SK-N-SH treated with all-trans-retinoic acid at 6 μM for 48 hours (cell line): ENCODE results near the gene ARMC2.

Experiments
- ATAC-seq: fragments of 200-7000 bp; cut with Tn5 transposase; 3 replicates; pipeline ENCODE4 v1.9.1; 2020; ENCODE audit warnings: mild to moderate bottlenecking, moderate library complexity
- ARNTL ChIP-seq: fragments of 450-650 bp; formaldehyde crosslinking; IDR thresholded peaks from 2 replicates; pipeline ENCODE4 v1.5.0; 2020; ENCODE audit warnings: low read depth, mild to moderate bottlenecking, moderate library complexity, borderline replicate concordance
- BACH2 ChIP-seq: fragments of 250-450 bp; sonication (Bioruptor Pico); IDR thresholded peaks from 2 replicates; pipeline ENCODE4 v1.9.0; 2021; ENCODE audit warnings: mild to moderate bottlenecking, borderline replicate concordance
- CREB5 ChIP-seq: fragments of 250-450 bp; sonication (Bioruptor Pico); IDR thresholded peaks from 2 replicates; pipeline ENCODE4 v1.5.1; 2020; ENCODE audit warnings: low read depth, mild to moderate bottlenecking, moderate library complexity
- CSRNP3 ChIP-seq: fragments of 250-450 bp; sonication (Bioruptor Pico); IDR thresholded peaks from 2 replicates; pipeline ENCODE4 v1.5.1; 2021; ENCODE audit warnings: mild to moderate bottlenecking, moderate library complexity
- GLIS3 ChIP-seq: fragments of 250-450 bp; sonication (Bioruptor Pico); IDR thresholded peaks from 2 replicates; pipeline ENCODE4 v1.5.0; 2020; ENCODE audit warnings: mild to moderate bottlenecking, moderate library complexity
- ISL1 ChIP-seq: fragments of 250-450 bp; sonication (Bioruptor Pico); IDR thresholded peaks from 2 replicates; pipeline ENCODE4 v2.1.2; 2022; ENCODE audit warnings: mild to moderate bottlenecking, moderate library complexity
- OSR1 ChIP-seq: fragments of 250-450 bp; sonication (Bioruptor Pico); IDR thresholded peaks from 2 replicates; pipeline ENCODE4 v1.8.0; 2022; ENCODE audit warnings: moderate library complexity, mild to moderate bottlenecking, inconsistent platforms
- PATZ1 ChIP-seq: fragments of 250-450 bp; sonication (Bioruptor Pico); IDR thresholded peaks from 2 replicates; pipeline ENCODE4 v1.8.0; 2020; ENCODE audit warnings: mild to moderate bottlenecking, moderate library complexity, borderline replicate concordance
- POU6F1 ChIP-seq: fragments of 250-450 bp; sonication (Bioruptor Pico); IDR thresholded peaks from 2 replicates; pipeline ENCODE4 v1.8.0; 2021; ENCODE audit warnings: low read depth, mild to moderate bottlenecking, moderate library complexity, borderline replicate concordance
- PPARA ChIP-seq: fragments of 250-450 bp; sonication (Bioruptor Pico); IDR thresholded peaks from 2 replicates; pipeline ENCODE4 v1.5.0; 2020; ENCODE audit warnings: mild to moderate bottlenecking, borderline replicate concordance
- RARB ChIP-seq: fragments of 250-450 bp; sonication (Bioruptor Pico); IDR thresholded peaks from 2 replicates; pipeline ENCODE4 v1.8.0; 2021; ENCODE audit warnings: mild to moderate bottlenecking, moderate library complexity
- SNAI2 ChIP-seq: fragments of 250-450 bp; sonication (Bioruptor Pico); IDR thresholded peaks from 2 replicates; pipeline ENCODE4 v1.5.0; 2020; ENCODE audit warnings: mild to moderate bottlenecking, moderate library complexity
- TOX ChIP-seq: fragments of 250-450 bp; sonication (Bioruptor Pico); IDR thresholded peaks from 2 replicates; pipeline ENCODE4 v1.8.0; 2021; ENCODE audit warnings: mild to moderate bottlenecking, moderate library complexity, borderline replicate concordance
- TSHZ2 ChIP-seq: fragments of 250-450 bp; sonication (Bioruptor Pico); IDR thresholded peaks from 2 replicates; pipeline ENCODE4 v1.5.0; 2020; ENCODE audit warnings: mild to moderate bottlenecking, moderate library complexity
- ZC3H10 ChIP-seq: fragments of 250-450 bp; sonication (Bioruptor Pico); IDR thresholded peaks from 2 replicates; pipeline ENCODE4 v1.5.1; 2021; ENCODE audit warnings: mild to moderate bottlenecking, moderate library complexity
- ZFP30 ChIP-seq: fragments of 450-650 bp; formaldehyde crosslinking; IDR thresholded peaks from 2 replicates; pipeline ENCODE4 v1.5.0; 2022; ENCODE audit warnings: mild to moderate bottlenecking, moderate library complexity
- ZNF565 ChIP-seq: fragments of 450-650 bp; formaldehyde crosslinking; conservative IDR thresholded peaks from 2 replicates; pipeline ENCODE4 v1.5.0; 2020; ENCODE audit warnings: low read depth, mild to moderate bottlenecking, moderate library complexity
- ZNF8 ChIP-seq: fragments of 450-650 bp; formaldehyde crosslinking; IDR thresholded peaks from 2 replicates; pipeline ENCODE4 v1.5.0; 2020; ENCODE audit warnings: mild to moderate bottlenecking, moderate library complexity

The ARMC2 gene

GRCh38 chr6:108831104-108831503 lies 17.1 kb upstream of the ARMC2 start:
- no peak for TF ChIP-seq SNAI2
- no peak for TF ChIP-seq CREB5 (CRISPR knock-in tag)
- TF ChIP-seq POU6F1 (CRISPR knock-in tag): no peak
- TF ChIP-seq GLIS3 (CRISPR knock-in tag): no peak
- TF ChIP-seq ZNF8 (CRISPR knock-in tag): no peak
- ATAC-seq: no peak

- no peak for ATAC-seq
- TF ChIP-seq ZNF565: no peak
- TF ChIP-seq OSR1 (CRISPR knock-in tag): no peak
- no peak for TF ChIP-seq CSRNP3
- TF ChIP-seq ARNTL: no peak
- no peak for TF ChIP-seq PATZ1 (CRISPR knock-in tag)
- no peak for TF ChIP-seq ZNF8 (CRISPR knock-in tag)
- no peak for TF ChIP-seq ZC3H10 (CRISPR knock-in tag)
- no peak for TF ChIP-seq ZFP30 (CRISPR knock-in tag)
- no peak for TF ChIP-seq TSHZ2 (CRISPR knock-in tag)
- TF ChIP-seq TOX (CRISPR knock-in tag): no peak
- no peak for TF ChIP-seq ISL1 (CRISPR knock-in tag)
- no peak for TF ChIP-seq RARB (CRISPR knock-in tag)
- no peak for TF ChIP-seq CREB5 (CRISPR knock-in tag)
- TF ChIP-seq PPARA (CRISPR knock-in tag): no peak
- TF ChIP-seq BACH2 (CRISPR knock-in tag): no peak
- no peak for TF ChIP-seq POU6F1 (CRISPR knock-in tag)
- no peak for TF ChIP-seq SNAI2
- TF ChIP-seq GLIS3 (CRISPR knock-in tag): no peak
Measured at GRCh38 chr6:108832738-108833137, 15.5 kb upstream of the ARMC2 start.
